ENCODE measurements around the gene RBM38. TPM values are rescaled to one million over a fixed set of nuclear protein-coding genes. Genes with fewer than 3 reads are reported as not detected.

RBM38 gene
- total and polyA plus RNA-seq, 2 of the 13 experiments (the other 11 are each of a cell fraction or from before 2014, with no cell fraction given), result 24.2 to 34.2 TPM

GRCh38 chr20:57445298-57445697 is 54.1 kb downstream of the RBM38 start:
- no peak overlapping the region for H3K4me2 ChIP-seq (ENCODE audit: low read depth, low read length)
- H3K9ac ChIP-seq (ENCODE audit: insufficient read depth, low read depth, low read length), result no peak overlapping the region
- POLR2A ChIA-PET, result no interaction called here
- 48% methylated on average over 10 of the region's 10 CpGs for WGBS (ENCODE audit: low lambda C conversion rate)
- peaks cover 18 to 77% of the 10 kb centered on the region in 2 experiments; a peak in 4 of 5 replicates for H3K27me3 ChIP-seq (ENCODE audit: control insufficient read depth in 1 of 2, insufficient read depth in 2 of 2, low read length in 2 of 2)
- H3K4me3 ChIP-seq (replicated peaks in 1 of 3; ENCODE audit: insufficient read depth in 1 of 3, low read depth in 2 of 3, low read length in 3 of 3), result no peak overlapping the region
- H3K79me2 ChIP-seq (ENCODE audit: insufficient read depth, low read length), result no peaks in the 10 kb centered on the region
- no TSS peak for BruUV-seq (replicated peaks)
- no peak overlapping the region for H3K27ac ChIP-seq (ENCODE audit: extremely low read length, insufficient read depth, low read length)
- no peaks in the 10 kb centered on the region; the same call in 1 of the 2 replicates for H4K20me1 ChIP-seq (ENCODE audit: insufficient read depth, low read length)
- intact Hi-C loops (cut with micrococcal nuclease; ENCODE audit: unreplicated experiment), result no loop called here
- no peak overlapping the region for H2AFZ ChIP-seq (ENCODE audit: low read length)
- ATAC-seq (no peak), DNase-seq (ENCODE audit: low spot score) (no peak), FAIRE-seq (no peak)
- H3K36me3 ChIP-seq (replicated peaks in 1 of 2; ENCODE audit: control insufficient read depth in 1 of 2, insufficient read depth in 2 of 2, low read length in 2 of 2), result no peaks in the 10 kb centered on the region
- H3K9me3 ChIP-seq (ENCODE audit: low read length), result no peaks in the 10 kb centered on the region
- in situ Hi-C loops (cut with HindIII; ENCODE audit: extremely low pct_ligation_motif_present, low pct_unique_long_range_greater_than_20kb), result no loop called here
- H3K4me1 ChIP-seq (ENCODE audit: insufficient read depth, low read length), result peaks cover 10% of the 10 kb centered on the region; the same call in 1 of the 2 replicates
- CTCF ChIA-PET (ENCODE audit: low intra/inter-chr PET ratio, low total read pairs), result no interaction called here
- TF ChIP-seq ZNF30 (CRISPR knock-in tag; IDR thresholded peaks at IDR 0.05) (no peak), MIXL1 (CRISPR knock-in tag; IDR thresholded peaks at IDR 0.05) (no peak), FUBP1 (CRISPR knock-in tag; IDR thresholded peaks at IDR 0.05; ENCODE audit: borderline replicate concordance) (no peak), YEATS4 (CRISPR knock-in tag; IDR thresholded peaks at IDR 0.05; ENCODE audit: borderline replicate concordance) (no peak), ZNF281 (CRISPR knock-in tag; IDR thresholded peaks at IDR 0.05; ENCODE audit: borderline replicate concordance) (no peak), ZNF782 (CRISPR knock-in tag; IDR thresholded peaks at IDR 0.05; ENCODE audit: borderline replicate concordance) (no peak), NFATC3 (CRISPR knock-in tag; IDR thresholded peaks at IDR 0.05) (no peak), ATF5 (CRISPR knock-in tag; IDR thresholded peaks at IDR 0.05; ENCODE audit: low read depth) (no peak), ETS1 (CRISPR knock-in tag; IDR thresholded peaks at IDR 0.05) (no peak), ZNF143 (CRISPR knock-in tag; IDR thresholded peaks at IDR 0.05) (no peak), ARHGAP35 (CRISPR knock-in tag; IDR thresholded peaks at IDR 0.05; ENCODE audit: borderline replicate concordance) (no peak), NAIF1 (CRISPR knock-in tag; IDR thresholded peaks at IDR 0.05; ENCODE audit: borderline replicate concordance) (no peak), ZNF512 (CRISPR knock-in tag; IDR thresholded peaks at IDR 0.05) (no peak), ZBTB46 (CRISPR knock-in tag; IDR thresholded peaks at IDR 0.05; ENCODE audit: borderline replicate concordance) (no peak), JUND (CRISPR knock-in tag; IDR thresholded peaks at IDR 0.05) (no peak)
